Measurements from ENCODE around the gene PFKFB3. TPM values are rescaled to one million over a fixed set of nuclear protein-coding genes. Genes with fewer than 3 reads are reported as not detected.

The PFKFB3 gene
- total and polyA plus RNA-seq, 7 donors, result 25.4 to 704 (median 163) TPM

- no peaks in the 10 kb centered on the region for H3K27me3 ChIP-seq (ENCODE audit: insufficient read depth in 3 of 3, low read length in 2 of 3)
- 89 to 92% (median 91%) methylated on average over 19 of the region's 19 CpGs for WGBS, 3 donors
- DNase-seq, result no peak
Measured at GRCh38 chr10:6255548-6256061, 52.9 kb downstream of the PFKFB3 start.

DNA sequence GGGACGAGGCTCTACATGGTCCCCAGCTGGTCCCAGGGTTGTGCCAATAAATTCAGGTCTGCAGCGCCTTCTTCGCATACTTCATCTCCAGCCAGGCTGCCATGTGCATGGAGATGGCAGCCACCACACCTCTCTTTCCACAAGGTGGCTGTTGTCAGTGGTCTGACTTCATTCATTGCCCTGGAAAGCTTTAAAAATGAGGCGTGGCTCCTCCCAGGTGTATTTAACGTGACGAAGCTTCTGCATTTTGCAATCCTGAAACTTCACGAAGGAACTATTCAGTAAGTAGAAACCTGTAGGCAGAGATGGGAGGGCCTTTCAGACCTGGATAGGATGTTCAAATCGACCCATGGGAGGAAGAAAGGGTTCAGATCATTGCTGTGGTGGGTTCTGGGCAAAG lies 53.7 kb downstream of the PFKFB3 start:
- WGBS, 3 donors, result 87 to 92% (median 92%) methylated on average over 8 of the region's 8 CpGs
- no peak overlapping the region for H3K27ac ChIP-seq
- H3K4me1 ChIP-seq, result no peaks in the 10 kb centered on the region
- H3K9me3 ChIP-seq, result peaks cover 4% of the 10 kb centered on the region
- no peak for ATAC-seq
- TF ChIP-seq, protein P1, sequence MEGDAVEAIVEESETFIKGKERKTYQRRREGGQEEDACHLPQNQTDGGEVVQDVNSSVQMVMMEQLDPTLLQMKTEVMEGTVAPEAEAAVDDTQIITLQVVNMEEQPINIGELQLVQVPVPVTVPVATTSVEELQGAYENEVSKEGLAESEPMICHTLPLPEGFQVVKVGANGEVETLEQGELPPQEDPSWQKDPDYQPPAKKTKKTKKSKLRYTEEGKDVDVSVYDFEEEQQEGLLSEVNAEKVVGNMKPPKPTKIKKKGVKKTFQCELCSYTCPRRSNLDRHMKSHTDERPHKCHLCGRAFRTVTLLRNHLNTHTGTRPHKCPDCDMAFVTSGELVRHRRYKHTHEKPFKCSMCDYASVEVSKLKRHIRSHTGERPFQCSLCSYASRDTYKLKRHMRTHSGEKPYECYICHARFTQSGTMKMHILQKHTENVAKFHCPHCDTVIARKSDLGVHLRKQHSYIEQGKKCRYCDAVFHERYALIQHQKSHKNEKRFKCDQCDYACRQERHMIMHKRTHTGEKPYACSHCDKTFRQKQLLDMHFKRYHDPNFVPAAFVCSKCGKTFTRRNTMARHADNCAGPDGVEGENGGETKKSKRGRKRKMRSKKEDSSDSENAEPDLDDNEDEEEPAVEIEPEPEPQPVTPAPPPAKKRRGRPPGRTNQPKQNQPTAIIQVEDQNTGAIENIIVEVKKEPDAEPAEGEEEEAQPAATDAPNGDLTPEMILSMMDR (IDR thresholded peaks at IDR 0.05), result no peak
- no peak overlapping the region for H3K4me3 ChIP-seq
- no peak for DNase-seq
- no peaks in the 10 kb centered on the region for H3K27me3 ChIP-seq (ENCODE audit: insufficient read depth in 3 of 3, low read length in 2 of 3)
- intact Hi-C loops (cut with DNase I), result no loop called here
- no peaks in the 10 kb centered on the region for H3K36me3 ChIP-seq (ENCODE audit: insufficient read depth in 1 of 2, low read depth in 1 of 2)

More at GRCh38 chr10:6255548-6256061, 52.9 kb downstream of the PFKFB3 start:
- H3K4me1 ChIP-seq, result no peaks in the 10 kb centered on the region
- ATAC-seq, result no peak
- H3K4me3 ChIP-seq, result no peak overlapping the region
- no peak overlapping the region for H3K27ac ChIP-seq
- H3K36me3 ChIP-seq (ENCODE audit: insufficient read depth in 1 of 2, low read depth in 1 of 2), result no peaks in the 10 kb centered on the region
- TF ChIP-seq, protein P1 (IDR thresholded peaks at IDR 0.05), result no peak
- intact Hi-C loops (cut with DNase I), result no loop called here
- no peaks in the 10 kb centered on the region for H3K9me3 ChIP-seq

GRCh38 chr10:6259153-6259552 lies 56.4 kb downstream of the PFKFB3 start:
- Histone ChIP-seq H3K27ac (no peak overlapping the region), H3K27me3 (ENCODE audit: insufficient read depth in 3 of 3, low read length in 2 of 3) (no peaks in the 10 kb centered on the region), H3K4me1 (no peaks in the 10 kb centered on the region), H3K9me3 (peaks cover 4% of the 10 kb centered on the region), H3K4me3 (no peak overlapping the region), H3K36me3 (ENCODE audit: insufficient read depth in 1 of 2, low read depth in 1 of 2) (no peaks in the 10 kb centered on the region)
- TF ChIP-seq, protein P1 (IDR thresholded peaks at IDR 0.05), result no peak
- no peak for ATAC-seq
- no peak for DNase-seq
- intact Hi-C loops (cut with DNase I), result no loop called here

GRCh38 chr10:6260843-6261242 lies 58.1 kb downstream of the PFKFB3 start:
- intact Hi-C loops (cut with DNase I), result no loop called here
- TF ChIP-seq, protein P1 (IDR thresholded peaks at IDR 0.05), result no peak
- 89 to 94% (median 90%) methylated on average over 3 of the region's 3 CpGs for WGBS, 3 donors

DNA sequence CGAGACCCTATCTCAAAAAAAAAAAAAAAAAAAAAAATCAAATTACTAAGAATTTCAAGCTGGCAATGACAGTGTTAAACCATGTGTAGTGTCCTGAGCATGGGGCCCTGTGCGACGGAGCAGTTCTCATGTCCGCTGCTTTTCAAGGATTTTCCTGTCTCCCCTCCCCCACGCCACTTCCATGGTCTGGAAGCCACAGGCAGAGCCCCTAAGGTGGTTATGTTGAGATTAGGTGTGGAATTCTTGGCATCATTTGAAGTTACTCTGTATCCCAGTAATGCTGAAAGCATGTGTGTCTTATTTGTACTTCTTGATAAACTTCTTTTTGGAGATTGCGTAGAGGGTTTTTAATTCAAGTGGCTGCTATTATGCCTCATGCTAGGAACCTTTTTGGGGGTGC lies 65.2 kb downstream of the PFKFB3 start:
- 63 to 65% (median 64%) methylated on average over 6 of the region's 6 CpGs for WGBS, 3 donors
- no peak overlapping the region for H3K27ac ChIP-seq

More at GRCh38 chr10:6260843-6261242, 58.1 kb downstream of the PFKFB3 start:
- peaks cover 4% of the 10 kb centered on the region for H3K9me3 ChIP-seq
- H3K27ac ChIP-seq, result no peak overlapping the region
- H3K27me3 ChIP-seq (ENCODE audit: insufficient read depth in 3 of 3, low read length in 2 of 3), result no peaks in the 10 kb centered on the region
- H3K4me3 ChIP-seq, result no peak overlapping the region
- DNase-seq, result no peak
- H3K4me1 ChIP-seq, result no peaks in the 10 kb centered on the region
- no peak for ATAC-seq
- no peaks in the 10 kb centered on the region for H3K36me3 ChIP-seq (ENCODE audit: insufficient read depth in 1 of 2, low read depth in 1 of 2)

More for the DNA sequence above, 65.2 kb downstream of the PFKFB3 start:
- no peak for DNase-seq
- no peaks in the 10 kb centered on the region for H3K27me3 ChIP-seq (ENCODE audit: insufficient read depth in 3 of 3, low read length in 2 of 3)
- TF ChIP-seq, protein P1 (IDR thresholded peaks at IDR 0.05), result no peak
- H3K4me3 ChIP-seq, result no peak overlapping the region
- no peak for ATAC-seq
- no peaks in the 10 kb centered on the region for H3K4me1 ChIP-seq
- H3K9me3 ChIP-seq, result no peaks in the 10 kb centered on the region
- intact Hi-C loops (cut with DNase I), result no loop called here
- no peaks in the 10 kb centered on the region for H3K36me3 ChIP-seq (ENCODE audit: insufficient read depth in 1 of 2, low read depth in 1 of 2)

Data from psoas muscle (tissue), 8 donors.